ENCODE measurements around the gene RAB10. TPM values are rescaled to one million over a fixed set of nuclear protein-coding genes. Genes with fewer than 3 reads are reported as not detected.
"Not testable (repeated sequence)": the region's sequence is repeated elsewhere in the genome, so short reads cannot be mapped to it uniquely, and the experiment has no call there.

RAB10 gene
- total RNA-seq, 1 experiment from 2014 or later, result 140 TPM

DNA sequence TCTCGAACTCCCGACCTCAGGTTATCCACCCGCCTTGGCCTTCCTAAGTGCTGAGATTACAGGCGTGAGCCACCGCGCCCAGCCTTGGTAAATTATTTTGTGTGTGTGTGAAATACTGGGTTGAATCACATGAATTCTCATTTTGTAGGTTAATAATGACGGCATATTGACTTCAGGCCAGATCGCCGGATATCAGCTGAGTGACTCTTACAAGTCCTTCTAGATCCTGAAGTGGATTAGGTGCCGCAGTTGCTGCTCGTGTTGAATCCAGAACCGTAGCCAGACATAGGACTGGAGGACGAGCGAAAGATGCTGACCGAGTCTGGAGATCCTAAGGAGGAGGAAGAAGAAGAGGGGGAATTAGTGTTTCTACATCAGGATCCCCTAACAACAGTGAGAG, 39.4 kb upstream of the RAB10 start:
- BruUV-seq (replicated peaks), result no TSS peak
- Histone ChIP-seq H3K9me3 (ENCODE audit: low read depth, low read length, poor library complexity, severe bottlenecking) (no peaks in the 10 kb centered on the region), H3K4me1 (ENCODE audit: insufficient read depth, low read length, poor library complexity, severe bottlenecking) (peaks cover 6% of the 10 kb centered on the region), H3K27ac (ENCODE audit: low read depth, low read length, poor library complexity, severe bottlenecking) (no peak overlapping the region), H3K27me3 (replicated peaks; ENCODE audit: insufficient read depth, low read depth, low read length, poor library complexity) (no peaks in the 10 kb centered on the region), H3K4me3 (ENCODE audit: low read depth, low read length, poor library complexity, severe bottlenecking) (no peak overlapping the region), H3K36me3 (ENCODE audit: insufficient read depth, low read length, poor library complexity, severe bottlenecking) (no peaks in the 10 kb centered on the region)
- ChIA-PET CTCF (interaction anchor here (0.6 kb wide), 1 partner anchor 69 kb away, joined by 3 read pairs; no protein-coding TSS in a partner anchor), POLR2A (ENCODE audit: low non-redundant PET) (no interaction called here)
- TF ChIP-seq, protein P1, sequence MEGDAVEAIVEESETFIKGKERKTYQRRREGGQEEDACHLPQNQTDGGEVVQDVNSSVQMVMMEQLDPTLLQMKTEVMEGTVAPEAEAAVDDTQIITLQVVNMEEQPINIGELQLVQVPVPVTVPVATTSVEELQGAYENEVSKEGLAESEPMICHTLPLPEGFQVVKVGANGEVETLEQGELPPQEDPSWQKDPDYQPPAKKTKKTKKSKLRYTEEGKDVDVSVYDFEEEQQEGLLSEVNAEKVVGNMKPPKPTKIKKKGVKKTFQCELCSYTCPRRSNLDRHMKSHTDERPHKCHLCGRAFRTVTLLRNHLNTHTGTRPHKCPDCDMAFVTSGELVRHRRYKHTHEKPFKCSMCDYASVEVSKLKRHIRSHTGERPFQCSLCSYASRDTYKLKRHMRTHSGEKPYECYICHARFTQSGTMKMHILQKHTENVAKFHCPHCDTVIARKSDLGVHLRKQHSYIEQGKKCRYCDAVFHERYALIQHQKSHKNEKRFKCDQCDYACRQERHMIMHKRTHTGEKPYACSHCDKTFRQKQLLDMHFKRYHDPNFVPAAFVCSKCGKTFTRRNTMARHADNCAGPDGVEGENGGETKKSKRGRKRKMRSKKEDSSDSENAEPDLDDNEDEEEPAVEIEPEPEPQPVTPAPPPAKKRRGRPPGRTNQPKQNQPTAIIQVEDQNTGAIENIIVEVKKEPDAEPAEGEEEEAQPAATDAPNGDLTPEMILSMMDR (conservative IDR thresholded peaks at IDR 0.05; ENCODE audit: low read depth, low read length), result no peak
- no peak for TF ChIP-seq EZH2 (IDR thresholded peaks at IDR 0.05; ENCODE audit: borderline replicate concordance, low read depth, low read length, poor library complexity, severe bottlenecking)
- intact Hi-C loops (cut with micrococcal nuclease; ENCODE audit: unreplicated experiment), result no loop called here
- no peak for DNase-seq (ENCODE audit: low spot score)

DNA sequence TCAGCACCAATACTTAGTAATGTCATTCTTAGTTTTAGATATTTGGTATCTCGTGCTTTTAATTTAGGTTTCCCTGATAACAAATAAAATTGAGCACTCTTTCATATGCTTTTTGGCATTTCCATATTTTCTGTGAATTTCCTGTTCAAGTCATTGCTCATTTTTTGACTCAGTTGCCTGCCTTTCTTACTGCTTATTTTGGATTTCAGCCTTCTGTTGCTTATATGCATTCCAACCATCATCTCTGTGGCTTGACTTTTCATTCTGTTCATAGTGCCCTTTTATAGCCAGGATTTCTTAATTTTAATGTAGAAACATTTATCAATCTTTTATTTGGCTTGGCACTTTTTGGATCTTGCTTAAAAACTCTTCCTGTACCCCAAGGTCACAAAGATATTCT, 37.0 kb upstream of the RAB10 start:
- DNase-seq (ENCODE audit: low spot score), result no peak
- ChIA-PET CTCF (no interaction called here), POLR2A (ENCODE audit: low non-redundant PET) (no interaction called here)
- no peaks in the 10 kb centered on the region for H3K27me3 ChIP-seq (replicated peaks; ENCODE audit: insufficient read depth, low read depth, low read length, poor library complexity)
- H3K4me3 ChIP-seq (ENCODE audit: low read depth, low read length, poor library complexity, severe bottlenecking), result no peak overlapping the region
- BruUV-seq (replicated peaks), result no TSS peak
- no peak overlapping the region for H3K27ac ChIP-seq (ENCODE audit: low read depth, low read length, poor library complexity, severe bottlenecking)
- peaks cover 10% of the 10 kb centered on the region for H3K4me1 ChIP-seq (ENCODE audit: insufficient read depth, low read length, poor library complexity, severe bottlenecking)
- no peaks in the 10 kb centered on the region for H3K36me3 ChIP-seq (ENCODE audit: insufficient read depth, low read length, poor library complexity, severe bottlenecking)
- intact Hi-C loops (cut with micrococcal nuclease; ENCODE audit: unreplicated experiment), result no loop called here
- TF ChIP-seq, protein P1 (conservative IDR thresholded peaks at IDR 0.05; ENCODE audit: low read depth, low read length), result no peak
- no peak for TF ChIP-seq EZH2 (IDR thresholded peaks at IDR 0.05; ENCODE audit: borderline replicate concordance, low read depth, low read length, poor library complexity, severe bottlenecking)
- H3K9me3 ChIP-seq (ENCODE audit: low read depth, low read length, poor library complexity, severe bottlenecking), result no peaks in the 10 kb centered on the region

- POLR2A ChIA-PET (ENCODE audit: low non-redundant PET); H3K4me3 ChIP-seq (ENCODE audit: low read depth, low read length, poor library complexity, severe bottlenecking); H3K27ac ChIP-seq (ENCODE audit: low read depth, low read length, poor library complexity, severe bottlenecking); CTCF ChIA-PET; BruUV-seq (replicated peaks); H3K9me3 ChIP-seq (ENCODE audit: low read depth, low read length, poor library complexity, severe bottlenecking); H3K27me3 ChIP-seq (replicated peaks; ENCODE audit: insufficient read depth, low read depth, low read length, poor library complexity); H3K36me3 ChIP-seq (ENCODE audit: insufficient read depth, low read length, poor library complexity, severe bottlenecking); intact Hi-C loops (cut with micrococcal nuclease; ENCODE audit: unreplicated experiment); DNase-seq (ENCODE audit: low spot score): not testable (repeated sequence)
- peaks cover 24% of the 10 kb centered on the region for H3K4me1 ChIP-seq (ENCODE audit: insufficient read depth, low read length, poor library complexity, severe bottlenecking)
These were observed 35.0 kb upstream of the RAB10 start for GRCh38 chr2:25998816-25999383.

DNA sequence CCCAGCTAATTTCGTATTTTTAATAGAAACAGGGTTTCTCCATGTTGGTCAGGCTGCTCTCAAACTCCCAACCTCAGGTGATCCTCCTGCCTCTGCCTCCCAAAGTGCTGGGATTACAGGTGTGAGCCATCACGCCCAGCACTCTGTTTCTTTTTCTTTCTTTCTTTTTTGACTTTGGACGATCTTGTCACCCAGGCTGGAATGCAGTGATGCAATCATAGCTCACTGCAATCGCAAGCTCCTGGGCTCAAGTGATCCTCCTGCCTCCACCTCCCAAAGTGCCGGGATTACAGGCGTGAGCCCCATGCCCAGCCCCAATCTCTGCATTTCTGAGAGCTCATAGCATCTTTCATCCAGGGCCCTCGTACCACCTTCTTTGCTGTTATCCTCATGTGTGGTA, 34.5 kb upstream of the RAB10 start:
- CTCF ChIA-PET; BruUV-seq (replicated peaks); H3K36me3 ChIP-seq (ENCODE audit: insufficient read depth, low read length, poor library complexity, severe bottlenecking); DNase-seq (ENCODE audit: low spot score); H3K27ac ChIP-seq (ENCODE audit: low read depth, low read length, poor library complexity, severe bottlenecking); H3K4me3 ChIP-seq (ENCODE audit: low read depth, low read length, poor library complexity, severe bottlenecking); intact Hi-C loops (cut with micrococcal nuclease; ENCODE audit: unreplicated experiment); H3K9me3 ChIP-seq (ENCODE audit: low read depth, low read length, poor library complexity, severe bottlenecking); H3K27me3 ChIP-seq (replicated peaks; ENCODE audit: insufficient read depth, low read depth, low read length, poor library complexity): not testable (repeated sequence)
- POLR2A ChIA-PET (ENCODE audit: low non-redundant PET), result interaction anchor here (0.6 kb wide), 1 partner anchor 38 kb away, joined by 3 read pairs; no protein-coding TSS in a partner anchor
- peaks cover 24% of the 10 kb centered on the region for H3K4me1 ChIP-seq (ENCODE audit: insufficient read depth, low read length, poor library complexity, severe bottlenecking)
